ENCODE results near the gene ABCB6.
"Not testable (repeated sequence)": the region's sequence is repeated elsewhere in the genome, so short reads cannot be mapped to it uniquely, and the experiment has no call there.

Gene ABCB6

DNA sequence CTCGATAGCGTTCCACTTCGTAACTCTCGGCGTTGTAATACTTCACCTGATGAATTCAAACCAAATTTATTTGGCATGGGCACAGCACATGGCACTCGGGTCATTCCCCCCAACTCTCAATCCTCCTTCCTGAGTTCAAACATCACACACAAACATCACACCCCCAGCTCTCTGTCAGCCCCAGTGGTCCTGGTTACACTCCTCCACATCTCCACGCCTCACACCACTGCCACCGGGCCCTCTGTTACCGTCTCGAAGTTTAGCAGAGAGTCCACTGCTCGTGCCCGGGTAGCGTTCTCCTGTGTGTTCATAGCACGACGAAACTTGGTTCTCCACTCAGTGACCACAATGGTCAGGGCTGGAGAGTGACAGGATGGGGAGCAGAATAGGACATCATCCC, 4.6 kb downstream of the ABCB6 start:
- DNase-seq = no peak

DNA sequence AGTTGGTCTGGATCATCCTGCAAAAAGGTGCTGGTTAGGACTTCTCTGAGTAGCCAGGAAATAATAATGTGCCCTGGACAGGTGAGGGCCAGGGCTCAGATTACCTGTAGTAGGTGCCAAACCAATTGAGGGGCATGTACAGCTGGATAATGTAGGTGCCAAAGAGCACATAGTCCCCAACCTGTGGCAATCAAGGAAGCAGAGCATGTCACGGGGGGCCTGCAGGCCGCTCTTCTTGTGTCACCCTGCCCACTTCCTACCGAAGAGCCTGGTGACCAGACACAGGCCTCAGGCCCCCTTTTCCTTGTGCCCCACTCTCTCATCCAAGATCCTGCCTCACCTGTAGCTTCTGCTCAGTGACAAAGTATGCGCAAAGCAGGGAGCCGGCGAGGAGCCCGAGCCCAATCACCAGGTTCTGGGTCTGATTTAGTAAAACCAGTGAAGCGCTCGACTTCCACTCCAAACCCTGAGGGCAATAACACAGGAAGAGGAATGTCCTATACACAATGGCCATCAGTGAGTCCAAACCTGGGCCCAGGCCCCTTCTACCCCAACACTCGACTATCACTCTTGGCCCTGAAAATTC, 5.2 kb downstream of the ABCB6 start:
- DNase-seq = no peak

GRCh38 chr2:219213026-219213415, 5.7 kb downstream of the ABCB6 start:
- DNase-seq = no peak

GRCh38 chr2:219210886-219211362, 7.8 kb downstream of the ABCB6 start:
- no peak for DNase-seq

DNA sequence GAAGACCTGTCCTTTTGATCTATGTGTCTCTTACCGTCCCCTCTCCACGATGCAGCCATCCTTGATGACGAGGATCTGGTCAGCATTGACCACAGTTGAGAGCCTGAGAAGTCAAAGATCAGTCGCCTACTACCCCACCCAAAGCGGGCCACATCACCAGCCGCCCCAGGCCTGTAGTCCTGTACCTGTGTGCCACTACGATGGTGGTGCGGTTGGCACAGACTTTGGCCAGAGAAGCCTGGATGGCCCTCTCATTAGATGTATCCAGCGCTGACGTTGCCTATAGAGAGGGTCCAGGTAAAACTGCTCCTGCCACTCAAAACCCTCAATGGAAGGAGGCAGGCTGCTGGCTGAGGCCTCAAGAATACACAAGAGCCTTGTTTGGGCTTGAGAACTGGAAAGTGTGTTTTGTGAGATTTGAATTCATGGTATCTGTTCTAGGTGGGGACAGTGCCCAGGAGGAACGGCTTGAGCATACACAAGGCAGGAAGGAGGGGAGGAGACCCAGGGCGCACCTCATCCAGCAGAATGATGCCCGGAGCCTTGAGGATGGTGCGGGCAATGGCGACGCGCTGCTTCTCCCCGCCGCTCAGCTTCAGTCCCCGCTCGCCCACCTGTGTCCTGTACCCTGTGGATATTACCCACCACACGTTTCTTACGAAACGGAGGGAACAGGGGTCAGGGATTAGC, 8.4 kb downstream of the ABCB6 start:
- no peak for DNase-seq

GRCh38 chr2:219209236-219210195, 9.2 kb downstream of the ABCB6 start:
- no peak for DNase-seq

DNA sequence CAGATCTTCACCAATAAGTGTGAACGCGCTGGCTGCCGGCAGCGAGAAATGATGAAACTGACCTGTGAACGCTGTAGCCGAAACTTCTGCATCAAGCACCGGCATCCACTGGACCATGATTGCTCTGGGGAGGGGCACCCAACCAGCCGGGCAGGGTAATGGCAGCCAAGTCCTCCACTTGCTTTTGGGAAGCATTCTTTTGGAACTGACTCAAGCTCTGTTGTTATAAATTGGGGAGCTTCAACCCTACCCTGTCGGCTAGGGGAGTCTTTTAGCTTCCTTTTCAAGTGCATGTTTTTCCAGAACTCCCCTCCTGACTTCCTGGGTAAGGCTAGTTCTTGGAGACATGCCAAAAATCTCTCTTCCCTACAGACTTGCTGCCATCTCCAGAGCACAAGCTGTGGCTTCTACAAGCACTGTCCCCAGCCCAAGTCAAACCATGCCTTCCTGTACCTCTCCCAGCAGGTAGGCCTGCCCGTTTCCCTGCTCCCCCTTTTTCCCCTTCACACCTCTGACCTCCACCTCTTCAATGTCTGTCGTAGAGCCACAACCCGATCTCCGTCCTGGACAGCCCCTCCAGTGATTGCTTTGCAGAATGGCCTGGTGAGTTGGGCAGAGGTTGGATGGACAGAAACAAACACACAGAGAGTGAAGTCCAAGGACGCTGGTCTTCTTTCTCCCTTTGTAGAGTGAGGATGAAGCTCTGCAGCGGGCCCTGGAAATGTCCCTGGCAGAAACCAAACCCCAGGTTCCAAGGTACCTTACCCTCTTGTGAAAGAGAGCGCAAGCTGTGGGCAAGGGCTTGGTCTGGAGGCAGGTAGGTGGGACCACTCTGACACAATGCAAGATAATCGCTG, 10.6 kb downstream of the ABCB6 start:
- peak; percentile 19 for DNase-seq

- DNase-seq = no peak
Observed at GRCh38 chr2:219207134-219207883, 11.4 kb downstream of the ABCB6 start.

DNA sequence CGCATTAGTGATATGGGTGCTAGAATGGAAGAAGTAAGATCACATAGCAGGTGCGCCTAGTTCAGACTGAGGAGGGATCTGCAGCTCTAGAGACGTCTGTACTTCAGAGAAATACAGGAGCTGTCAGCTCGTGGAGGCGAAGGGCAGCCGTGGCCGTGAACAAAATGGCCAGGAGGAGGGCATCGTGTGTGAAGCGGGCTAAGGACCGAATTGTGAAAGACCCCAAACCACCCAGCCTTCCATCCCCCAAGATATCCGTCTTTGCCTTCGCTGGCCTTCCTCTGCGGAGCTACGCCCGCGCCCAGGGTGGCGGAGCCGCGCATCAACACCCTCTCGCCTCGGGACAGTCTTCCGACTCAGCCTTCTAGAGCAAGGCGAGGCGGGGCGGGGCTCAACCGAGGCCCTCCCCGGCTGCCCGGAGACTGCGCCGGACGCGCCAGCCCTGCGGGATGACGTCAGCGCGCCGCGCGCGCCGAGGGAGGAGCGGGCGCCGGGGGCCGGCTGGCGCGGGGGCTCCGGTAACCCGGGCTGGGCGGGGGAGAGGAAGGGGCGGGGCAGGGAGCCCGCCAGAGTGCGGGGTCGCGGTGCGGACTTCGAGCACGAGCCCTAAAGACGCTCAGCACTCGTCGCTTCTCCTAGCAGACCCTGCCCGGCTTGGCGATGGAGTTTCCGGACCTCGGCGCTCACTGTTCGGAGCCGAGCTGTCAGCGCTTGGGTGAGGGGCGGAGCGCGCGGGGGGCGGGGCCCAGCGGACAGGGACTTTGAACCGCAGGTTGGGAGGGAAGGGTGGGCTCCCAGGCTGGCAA, 12.2 kb downstream of the ABCB6 start, which contains the start of gene ZFAND2B:
Gene ZFAND2B, plus strand, starts transcription at position 455 of the 806 bp plus-strand sequence. Its CDS starts 206 bp downstream, at position 661.
- DNase-seq = peak; percentile 96

DNA sequence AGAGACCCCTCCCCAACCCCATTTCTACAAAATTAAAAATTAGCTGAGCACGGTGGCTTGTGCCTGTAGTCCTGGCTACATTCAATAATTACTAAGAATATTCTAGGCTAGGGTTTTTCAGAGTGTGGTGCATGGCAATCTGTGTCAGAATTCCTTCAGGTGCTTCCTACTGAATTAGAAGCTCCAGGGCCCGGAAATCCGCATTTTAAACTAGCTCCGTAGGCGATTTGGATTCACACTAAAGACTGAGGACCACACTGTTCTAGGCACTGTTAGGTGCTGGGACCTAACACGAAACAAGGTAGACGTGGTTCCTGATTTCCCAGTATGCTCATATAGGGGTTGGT, 12.8 kb downstream of the ABCB6 start:
- DNase-seq = no peak

DNA sequence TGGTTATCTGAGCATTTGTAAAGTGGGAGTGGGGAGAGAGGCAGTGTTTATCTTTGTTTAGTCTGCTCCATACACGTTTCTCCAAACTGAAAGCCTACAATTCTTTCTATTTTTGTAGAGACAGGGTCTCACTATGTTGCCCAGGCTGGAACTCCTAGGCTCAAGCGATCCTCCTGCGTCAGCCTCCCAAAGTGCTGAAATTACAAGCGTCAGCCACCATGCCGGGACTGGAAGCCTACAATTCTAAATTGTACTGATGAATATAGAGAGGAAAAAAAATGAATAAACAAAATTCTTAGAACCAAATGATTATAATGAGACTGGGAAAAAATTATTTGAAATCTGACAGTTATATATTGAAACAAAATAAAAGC, 13.6 kb downstream of the ABCB6 start:
- DNase-seq = no peak

- no peak for DNase-seq
Observed at GRCh38 chr2:219204425-219205164, 14.2 kb downstream of the ABCB6 start.

DNA sequence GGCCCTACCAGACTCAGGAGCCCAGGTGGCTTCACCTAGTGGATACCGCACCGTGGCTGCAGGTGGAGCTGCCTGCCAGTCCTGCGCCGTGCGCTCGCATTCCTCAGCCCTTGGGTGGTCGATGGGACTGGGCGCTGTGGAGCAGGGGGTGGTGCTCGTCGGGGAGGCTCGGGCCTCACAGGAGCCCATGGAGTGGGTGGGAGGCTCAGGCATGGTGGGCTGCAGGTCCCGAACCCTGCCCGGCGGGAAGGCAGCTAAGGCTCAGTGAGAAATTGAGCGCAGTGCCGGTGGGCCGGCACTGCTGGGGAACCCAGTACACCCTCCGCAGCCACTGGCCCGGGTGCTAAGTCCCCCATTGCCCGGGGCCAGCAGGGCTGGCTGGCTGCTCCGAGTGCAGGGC, 17.4 kb downstream of the ABCB6 start:
- not testable (repeated sequence) for DNase-seq

- DNase-seq = not testable (repeated sequence)
Observed at GRCh38 chr2:219200502-219201326, 18.0 kb downstream of the ABCB6 start.

DNA sequence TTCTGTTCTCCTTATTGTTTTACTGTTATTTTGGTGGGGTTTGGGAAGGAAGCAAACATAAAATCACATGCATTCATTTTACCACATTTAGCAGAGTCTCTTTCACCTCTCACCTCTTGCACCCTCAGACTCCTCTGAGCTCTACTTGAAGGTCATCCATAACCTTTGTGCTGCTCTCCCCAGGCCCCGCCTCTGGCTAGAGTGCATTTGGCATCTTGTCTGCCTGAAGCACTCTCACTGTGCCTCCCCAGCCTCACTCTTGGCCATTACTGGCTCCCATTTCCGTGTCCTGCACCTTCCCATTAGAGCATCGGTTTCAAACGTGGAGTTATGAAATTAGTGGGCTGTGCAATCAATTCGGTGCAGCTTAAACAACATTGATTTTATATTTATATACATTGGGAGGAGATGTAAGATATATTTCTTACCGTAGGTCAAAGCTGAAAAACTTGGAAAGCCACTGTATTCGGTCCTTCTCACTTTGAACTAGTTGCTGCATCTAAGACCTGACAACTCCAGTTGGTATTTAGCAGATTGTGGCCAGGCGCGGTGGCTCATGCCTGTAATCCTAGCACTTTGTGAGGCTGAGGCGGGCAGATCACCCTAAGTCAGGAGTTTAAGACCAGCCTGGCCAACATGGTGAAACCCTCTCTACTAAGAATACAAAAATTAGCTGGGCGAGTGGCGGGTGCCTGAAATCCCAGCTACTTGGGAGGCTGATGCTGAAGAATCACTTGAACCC, 19.1 kb downstream of the ABCB6 start:
- DNase-seq = no peak

- no peak for DNase-seq
Observed at GRCh38 chr2:219198974-219199373, 19.8 kb downstream of the ABCB6 start.

- no peak for DNase-seq
Observed at GRCh38 chr2:219197388-219197787, 21.4 kb downstream of the ABCB6 start.
